Keratinocyte (primary cell): ENCODE results near the gene PRKCI. TPM values are rescaled to one million over a fixed set of nuclear protein-coding genes. Genes with fewer than 3 reads are reported as not detected.

ENCODE experiments used
- DNase-seq: peaks from one replicate; pipeline ENCODE4 v3.0.0-alpha.2; 2011; ENCODE audit warnings: low read depth, missing footprints, low spot score
- FAIRE-seq: peaks from 2 replicates; lab custom pipeline; 2011; peaks lifted over from hg19 to GRCh38; lab: Jason Lieb, UNC
- H2AFZ ChIP-seq: 2 replicates; pipeline ENCODE4 v1.6.0; 2012; ENCODE audit warnings: low read length, control low read depth, inconsistent platforms; ENCODE audit not compliant: control insufficient read depth
- H3K27ac ChIP-seq: 2 replicates; pipeline ENCODE4 v1.5.1; 2011; ENCODE audit warnings: low read length; ENCODE audit not compliant: control insufficient read depth, insufficient read depth
- H3K27me3 ChIP-seq: 3 replicates; pipeline ENCODE4 v1.6.0; 2011; ENCODE audit warnings: low read length; ENCODE audit not compliant: control insufficient read depth, insufficient read depth; ENCODE audit errors: extremely low read depth
- H3K36me3 ChIP-seq, 2 experiments: 2 replicates in 1 of 2; 3 replicates in 1 of 2; pipeline ENCODE4 v1.5.1; 2011; ENCODE audit warnings: low read length in 2 of 2, mild to moderate bottlenecking in 1 of 2; ENCODE audit not compliant: control insufficient read depth in 2 of 2, insufficient read depth in 2 of 2; ENCODE audit errors: extremely low read depth in 1 of 2
- H3K4me1 ChIP-seq: 3 replicates; pipeline ENCODE4 v1.5.1; 2011; ENCODE audit warnings: low read length; ENCODE audit not compliant: control insufficient read depth, insufficient read depth; ENCODE audit errors: extremely low read depth
- H3K4me2 ChIP-seq: 3 replicates; pipeline ENCODE4 v1.6.0; 2011; ENCODE audit warnings: low read depth, low read length; ENCODE audit not compliant: control insufficient read depth, insufficient read depth; ENCODE audit errors: extremely low read depth
- H3K4me3 ChIP-seq, 3 experiments: fragments of 200-600 bp in 1 of 3; sonication (generic) in 1 of 3; 2 replicates in 2 of 3; 3 replicates in 1 of 3; pipeline ENCODE4 v1.5.1; 2011 to 2016; ENCODE audit warnings: low read length in 3 of 3, mild to moderate bottlenecking in 3 of 3, control low read depth in 2 of 3, inconsistent platforms in 1 of 3, low read depth in 1 of 3, mixed read lengths in 1 of 3, mixed run types in 1 of 3, moderate library complexity in 1 of 3; ENCODE audit not compliant: control insufficient read depth in 2 of 3, insufficient read depth in 2 of 3; ENCODE audit errors: extremely low read depth in 1 of 3
- H3K79me2 ChIP-seq: 2 replicates; pipeline ENCODE4 v1.6.0; 2012; ENCODE audit warnings: low read length; ENCODE audit not compliant: control insufficient read depth, insufficient read depth
- H3K9ac ChIP-seq: 3 replicates; pipeline ENCODE4 v1.6.0; 2011; ENCODE audit warnings: low read length; ENCODE audit not compliant: control insufficient read depth, insufficient read depth; ENCODE audit errors: extremely low read depth
- H3K9me1 ChIP-seq: 3 replicates; pipeline ENCODE4 v1.6.0; 2011; ENCODE audit warnings: low read length; ENCODE audit not compliant: control insufficient read depth, insufficient read depth; ENCODE audit errors: extremely low read depth
- H3K9me3 ChIP-seq: 2 replicates; pipeline ENCODE4 v1.5.1; 2012; ENCODE audit warnings: low read depth, low read length; ENCODE audit not compliant: control insufficient read depth
- H4K20me1 ChIP-seq: 3 replicates; pipeline ENCODE4 v1.6.0; 2011; ENCODE audit warnings: low read length; ENCODE audit not compliant: control insufficient read depth, insufficient read depth; ENCODE audit errors: extremely low read depth
- CTCF ChIP-seq, 3 experiments: IDR thresholded peaks in 1 of 3; conservative IDR thresholded peaks in 1 of 3; optimal IDR thresholded peaks in 1 of 3; 2 replicates in 2 of 3; 3 replicates in 1 of 3; pipeline versions ENCODE3 to v1.5.1; 2011; ENCODE audit warnings: low read length in 3 of 3, mild to moderate bottlenecking in 3 of 3, moderate library complexity in 2 of 3, control low read depth in 1 of 3, inconsistent platforms in 1 of 3; ENCODE audit not compliant: insufficient read depth in 2 of 3; ENCODE audit errors: extremely low read depth in 1 of 3
- EZH2 ChIP-seq: IDR thresholded peaks from one replicate; pipeline ENCODE4 v1.6.1; 2012; ENCODE audit warnings: inconsistent platforms, mild to moderate bottlenecking, low read length, moderate library complexity
- dilution Hi-C: fragments of 300-500 bp; cut with MboI; formaldehyde crosslinking; loops from one replicate; pipeline ENCODE4 v1.7.0; 2020; ENCODE audit warnings: low sequenced_read_pairs; ENCODE audit not compliant: extremely low pct_ligation_motif_present
- polyA plus RNA-seq, 5 experiments: library from polyadenylated mRNA; depleted of rRNA in 3 of 5; stranded (reverse) in 3 of 5; stranded (forward) in 1 of 5; unstranded in 1 of 5; fragments of >200 nt; gene quantifications; 1 replicate in 1 of 5; 2 replicates in 3 of 5; 3 replicates in 1 of 5; pipeline versions ENCODE4 v1.2.1 to v1.2.3, GENCODE V29; 2011 to 2012; ENCODE audit warnings: missing spikeins in 2 of 5, low read depth in 1 of 5, low replicate concordance in 1 of 5

PRKCI gene
- polyA plus RNA-seq, 1 donor (not counting 4 experiments of a cell fraction or from before 2014, with no cell fraction given) = 53.5 TPM

GRCh38 chr3:170344971-170345370 is 122.7 kb downstream of the PRKCI start:
- no peaks in the 10 kb centered on the region for H3K27me3 ChIP-seq
- no peak overlapping the region for H2AFZ ChIP-seq
- H4K20me1 ChIP-seq = no peaks in the 10 kb centered on the region
- no peak overlapping the region for H3K4me2 ChIP-seq
- no peak overlapping the region for H3K27ac ChIP-seq
- no peak for DNase-seq
- H3K36me3 ChIP-seq = no peaks in the 10 kb centered on the region
- no peak for TF ChIP-seq CTCF (optimal IDR thresholded peaks at IDR 0.05 in 1 of 3, IDR thresholded peaks at IDR 0.05 in 1 of 3, conservative IDR thresholded peaks at IDR 0.05 in 1 of 3; ENCODE audit: extremely low read depth in 1 of 3, insufficient read depth in 2 of 3, low read length in 3 of 3)
- no peak for TF ChIP-seq EZH2
- H3K4me3 ChIP-seq = no peak overlapping the region
- H3K9me1 ChIP-seq = no peaks in the 10 kb centered on the region
- H3K4me1 ChIP-seq = peaks cover 3% of the 10 kb centered on the region
- H3K79me2 ChIP-seq = no peaks in the 10 kb centered on the region
- dilution Hi-C loops = no loop called here
- no peak overlapping the region for H3K9ac ChIP-seq
- no peaks in the 10 kb centered on the region for H3K9me3 ChIP-seq
- FAIRE-seq = no peak

GRCh38 chr3:170346481-170347392 is 124.5 kb downstream of the PRKCI start:
- no peaks in the 10 kb centered on the region for H3K9me3 ChIP-seq
- peaks cover 3% of the 10 kb centered on the region for H3K4me1 ChIP-seq
- H3K4me2 ChIP-seq = no peak overlapping the region
- no peak overlapping the region for H3K27ac ChIP-seq
- no peak overlapping the region for H3K4me3 ChIP-seq
- H4K20me1 ChIP-seq = no peaks in the 10 kb centered on the region
- TF ChIP-seq CTCF (optimal IDR thresholded peaks at IDR 0.05 in 1 of 3, IDR thresholded peaks at IDR 0.05 in 1 of 3, conservative IDR thresholded peaks at IDR 0.05 in 1 of 3; ENCODE audit: extremely low read depth in 1 of 3, insufficient read depth in 2 of 3, low read length in 3 of 3) (no peak), EZH2 (no peak)
- no peaks in the 10 kb centered on the region for H3K9me1 ChIP-seq
- FAIRE-seq (no peak), DNase-seq (no peak)
- H2AFZ ChIP-seq = no peak overlapping the region
- dilution Hi-C loops = no loop called here
- no peaks in the 10 kb centered on the region for H3K27me3 ChIP-seq
- no peak overlapping the region for H3K9ac ChIP-seq
- H3K79me2 ChIP-seq = no peaks in the 10 kb centered on the region
- no peaks in the 10 kb centered on the region for H3K36me3 ChIP-seq
